Keratinocyte (primary cell): ENCODE results near the gene FKBP11.

Source experiments
- CTCF ChIP-seq, 3 experiments: IDR thresholded peaks in 1 of 3; conservative IDR thresholded peaks in 1 of 3; optimal IDR thresholded peaks in 1 of 3; 2 replicates in 2 of 3; 3 replicates in 1 of 3; pipeline versions ENCODE3 to v1.5.1; 2011; ENCODE audit warnings: low read length in 3 of 3, mild to moderate bottlenecking in 3 of 3, moderate library complexity in 2 of 3, control low read depth in 1 of 3, inconsistent platforms in 1 of 3; ENCODE audit not compliant: insufficient read depth in 2 of 3; ENCODE audit errors: extremely low read depth in 1 of 3
- EZH2 ChIP-seq: IDR thresholded peaks from one replicate; pipeline ENCODE4 v1.6.1; 2012; ENCODE audit warnings: inconsistent platforms, mild to moderate bottlenecking, low read length, moderate library complexity

- TF ChIP-seq CTCF (optimal IDR thresholded peaks at IDR 0.05 in 1 of 3, IDR thresholded peaks at IDR 0.05 in 1 of 3, conservative IDR thresholded peaks at IDR 0.05 in 1 of 3; ENCODE audit: extremely low read depth in 1 of 3, insufficient read depth in 2 of 3, low read length in 3 of 3) (no peak), EZH2 (no peak)
Measured at GRCh38 chr12:48969160-48969771, 44.0 kb upstream of the FKBP11 start.
